AG10803 (cell line): Measurements from ENCODE around the gene AGTRAP.

Experiments used
- DNase-seq: peaks from one replicate; pipeline ENCODE4 v3.0.0; 2010; ENCODE audit warnings: low read depth
- H3K4me3 ChIP-seq: 2 replicates; pipeline ENCODE4 v1.5.1; 2011; ENCODE audit warnings: mild to moderate bottlenecking, low read length, control low read depth
- CTCF ChIP-seq: conservative IDR thresholded peaks from 2 replicates; pipeline ENCODE4 v1.5.1; 2011; ENCODE audit warnings: mild to moderate bottlenecking, low read length, control low read depth, inconsistent platforms

Gene AGTRAP, protein sequence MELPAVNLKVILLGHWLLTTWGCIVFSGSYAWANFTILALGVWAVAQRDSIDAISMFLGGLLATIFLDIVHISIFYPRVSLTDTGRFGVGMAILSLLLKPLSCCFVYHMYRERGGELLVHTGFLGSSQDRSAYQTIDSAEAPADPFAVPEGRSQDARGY

DNA sequence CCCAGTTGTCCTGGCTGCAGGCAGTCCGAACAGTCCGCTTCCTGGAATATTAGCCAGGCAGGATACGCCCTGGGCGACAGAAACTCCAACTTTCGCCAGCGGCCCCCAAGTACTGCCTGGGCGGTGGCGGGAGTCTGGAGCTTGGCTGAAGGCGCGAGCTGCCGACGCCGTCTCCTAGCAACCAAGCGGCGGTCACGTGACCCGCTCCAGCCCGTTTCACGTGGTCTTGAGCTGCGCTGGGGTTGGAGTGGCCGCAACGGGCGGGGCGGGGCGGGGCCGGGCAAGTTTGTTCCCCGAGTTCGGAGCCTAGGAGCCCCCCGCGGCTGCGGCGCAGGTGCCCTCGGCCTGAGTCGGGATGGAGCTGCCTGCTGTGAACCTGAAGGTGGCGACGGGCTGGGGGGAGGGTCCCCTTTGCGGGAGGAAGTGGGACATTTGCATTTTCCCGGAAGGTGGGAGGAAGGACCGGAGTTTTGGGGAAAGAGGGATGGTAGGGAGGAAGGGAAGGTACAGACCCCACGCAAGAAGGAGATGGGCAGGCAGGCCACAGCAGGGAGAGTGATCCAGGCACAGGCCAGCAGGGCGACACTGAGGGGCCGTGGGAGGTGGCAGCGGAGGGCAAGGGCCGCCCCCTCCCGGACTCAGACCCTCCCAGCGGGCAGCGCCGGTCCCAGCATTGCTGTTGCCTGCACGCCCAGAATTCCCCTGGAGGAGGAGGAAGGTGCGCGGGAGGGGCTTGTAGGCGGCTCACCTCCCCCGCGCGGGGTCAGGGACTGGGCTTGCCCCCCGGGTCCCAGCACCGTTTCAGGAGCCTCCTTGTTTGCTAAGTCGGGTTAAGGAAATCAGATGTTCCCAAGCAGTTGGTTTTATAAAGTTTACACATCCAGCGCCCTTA is at the start of gene AGTRAP:
AGTRAP (plus strand) TSS at position 283 of the 892 bp plus-strand sequence; CDS start at position 356, 73 bp downstream.
- peak; percentile 91 for DNase-seq
- H3K4me3 ChIP-seq, result peak within 1 kb of the TSS; percentile 98
- no peak for TF ChIP-seq CTCF

DNA sequence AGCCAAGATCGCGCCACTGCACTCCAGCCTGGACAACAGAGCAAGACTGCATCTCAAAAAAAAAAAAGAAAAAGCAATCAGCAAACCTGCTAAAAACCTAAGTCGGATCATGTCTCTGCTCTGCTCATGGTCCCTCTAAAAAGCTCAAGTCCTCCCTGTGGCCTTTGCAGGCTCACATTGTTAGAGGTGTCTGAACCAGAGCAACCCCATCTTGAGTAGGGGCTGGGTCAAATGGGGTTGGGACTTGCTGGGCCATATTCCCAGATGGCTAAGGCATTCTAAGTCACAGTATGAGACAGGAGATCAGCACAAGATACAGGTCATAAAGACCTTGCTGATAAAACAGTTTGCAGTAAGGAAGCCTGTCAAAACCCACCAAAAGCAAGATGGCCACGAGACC is 47.4 kb upstream of the AGTRAP start:
- no peak for TF ChIP-seq CTCF

GRCh38 chr1:11690397-11691301 is 45.3 kb upstream of the AGTRAP start:
- H3K4me3 ChIP-seq, result no peak overlapping the region
- TF ChIP-seq CTCF, result no peak
- no peak for DNase-seq

More for the DNA sequence above, 47.4 kb upstream of the AGTRAP start:
- DNase-seq, result no peak
- H3K4me3 ChIP-seq, result no peak overlapping the region

GRCh38 chr1:11691302-11691914 is 44.5 kb upstream of the AGTRAP start, which contains the start of gene DRAXIN:
TSS of gene DRAXIN (plus strand) at chr1:11691710. CDS start at chr1:11706259, 14,549 bp downstream.
- no peak within 1 kb of the TSS for H3K4me3 ChIP-seq
- no peak for TF ChIP-seq CTCF
- DNase-seq, result no peak

GRCh38 chr1:11691928-11692711 is 43.8 kb upstream of the AGTRAP start:
- no peak for TF ChIP-seq CTCF
- H3K4me3 ChIP-seq, result no peak overlapping the region
- DNase-seq, result no peak

- DNase-seq, result peak; percentile 82
- H3K4me3 ChIP-seq, result no peak overlapping the region
- no peak for TF ChIP-seq CTCF
Measured at GRCh38 chr1:11693024-11693590, 42.8 kb upstream of the AGTRAP start.
